Mesodermal cell (in vitro differentiated cells): Measurements from ENCODE around the gene SLC6A3.

Experiments used
- H3K27ac ChIP-seq: 2 replicates; pipeline ENCODE4 v1.7.0; 2013; ENCODE audit warnings: mild to moderate bottlenecking, low read depth, low read length, moderate library complexity; ENCODE audit not compliant: severe bottlenecking
- H3K36me3 ChIP-seq: 2 replicates; pipeline ENCODE4 v1.7.1; 2013; ENCODE audit warnings: mild to moderate bottlenecking, low read length, moderate library complexity; ENCODE audit not compliant: control insufficient read depth, insufficient read depth
- H3K4me1 ChIP-seq: one replicate; pipeline ENCODE4 v1.7.1; 2013; ENCODE audit warnings: mild to moderate bottlenecking, low read length; ENCODE audit not compliant: insufficient read depth, control insufficient read depth, poor library complexity, severe bottlenecking
- H3K4me3 ChIP-seq: 2 replicates; pipeline ENCODE4 v1.7.0; 2013; ENCODE audit warnings: low read length, control low read depth, mild to moderate bottlenecking; ENCODE audit not compliant: insufficient read depth, poor library complexity, severe bottlenecking; ENCODE audit errors: extremely low read depth
- H3K9me3 ChIP-seq: 2 replicates; pipeline ENCODE4 v1.7.1; 2013; ENCODE audit warnings: mild to moderate bottlenecking, low read length, moderate library complexity; ENCODE audit not compliant: control insufficient read depth
- WGBS, 2 experiments: methylation state at CpG; one replicate each; pipeline ENCODE4 v1.1.5; 2013; ENCODE audit warnings: missing lambda C conversion rate in 2 of 2; ENCODE audit not compliant: insufficient coverage in 2 of 2; 5-methylcytosine and 5-hydroxymethylcytosine counted together

SLC6A3 gene

DNA sequence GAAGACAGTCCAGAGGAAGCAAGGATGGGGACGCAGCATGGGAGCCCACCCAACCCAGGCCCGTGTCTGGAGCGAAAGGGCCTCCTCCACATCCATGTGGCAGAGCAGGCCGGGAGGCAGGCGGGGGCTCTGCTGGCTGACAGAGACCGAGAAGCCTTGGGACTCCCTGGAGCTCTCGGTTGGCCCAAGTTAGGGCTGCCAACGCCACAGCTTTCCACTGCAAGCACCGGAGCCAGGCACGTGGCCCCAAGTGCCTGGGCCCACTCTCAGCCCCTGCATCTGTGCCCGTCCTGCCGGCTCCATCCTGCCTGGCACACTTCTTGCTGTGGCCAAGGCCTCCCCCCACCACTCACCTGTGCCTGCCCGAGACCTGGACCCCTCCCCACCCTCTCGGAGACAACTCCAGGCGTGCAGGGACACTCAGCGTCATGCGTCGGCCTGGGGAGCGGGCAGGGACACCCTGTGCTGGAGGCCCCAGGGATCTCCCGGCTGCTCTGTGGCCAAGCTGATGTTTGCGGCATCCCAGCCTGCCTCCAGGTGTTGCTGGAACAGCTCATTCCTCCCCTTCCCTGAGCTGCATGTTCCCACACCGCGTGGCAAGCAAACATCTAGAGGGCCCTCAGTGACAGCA, 31.5 kb downstream of the SLC6A3 start:
- H3K36me3 ChIP-seq: no peaks in the 10 kb centered on the region
- no peaks in the 10 kb centered on the region for H3K9me3 ChIP-seq
- H3K4me1 ChIP-seq: no peaks in the 10 kb centered on the region
- no peak overlapping the region for H3K27ac ChIP-seq
- WGBS, 2 experiments: 81 to 88% methylated on average over 13 to 22 of the region's 23 CpGs
- no peak overlapping the region for H3K4me3 ChIP-seq

- H3K4me3 ChIP-seq: no peak overlapping the region
- H3K27ac ChIP-seq: no peak overlapping the region
- H3K4me1 ChIP-seq: no peaks in the 10 kb centered on the region
- 73% methylated on average over 9 to 12 of the region's 13 CpGs for WGBS, 2 experiments
- no peaks in the 10 kb centered on the region for H3K9me3 ChIP-seq
- no peaks in the 10 kb centered on the region for H3K36me3 ChIP-seq
Measured at GRCh38 chr5:1413211-1413610, 32.0 kb downstream of the SLC6A3 start.

- Histone ChIP-seq H3K27ac (no peak overlapping the region), H3K9me3 (no peaks in the 10 kb centered on the region), H3K4me1 (no peaks in the 10 kb centered on the region), H3K4me3 (no peak overlapping the region), H3K36me3 (no peaks in the 10 kb centered on the region)
- WGBS, 2 experiments: 71 to 73% methylated on average over 5 to 9 of the region's 10 CpGs
Measured at GRCh38 chr5:1412621-1413020, 32.6 kb downstream of the SLC6A3 start.

- Histone ChIP-seq H3K4me1 (no peaks in the 10 kb centered on the region), H3K27ac (no peak overlapping the region), H3K36me3 (no peaks in the 10 kb centered on the region), H3K9me3 (no peaks in the 10 kb centered on the region), H3K4me3 (no peak overlapping the region)
- WGBS, 2 experiments: 80 to 81% methylated on average over 15 to 16 of the region's 16 CpGs
Measured at GRCh38 chr5:1412163-1412562, 33.1 kb downstream of the SLC6A3 start.

DNA sequence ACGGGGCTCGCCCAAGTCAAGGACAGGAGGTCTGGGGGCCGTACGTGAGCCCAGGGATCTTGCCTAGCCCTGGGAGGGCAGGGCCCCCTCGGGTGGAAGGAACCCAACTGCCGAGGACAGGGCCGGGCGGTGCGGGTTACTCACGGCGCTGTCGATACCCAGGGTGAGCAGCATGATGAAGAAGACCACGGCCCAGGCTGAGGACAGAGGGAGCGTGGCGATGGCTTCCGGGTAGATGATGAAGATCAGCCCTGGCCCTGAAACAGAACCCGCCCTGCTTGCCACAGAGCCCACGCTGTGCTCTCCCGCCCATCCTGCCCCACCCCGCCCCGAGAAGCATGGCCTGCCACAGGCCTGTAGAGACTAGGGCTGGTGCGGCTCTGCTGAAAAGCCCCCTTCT, 34.1 kb downstream of the SLC6A3 start:
- Histone ChIP-seq H3K4me3 (no peak overlapping the region), H3K9me3 (no peaks in the 10 kb centered on the region), H3K27ac (no peak overlapping the region), H3K36me3 (no peaks in the 10 kb centered on the region), H3K4me1 (no peaks in the 10 kb centered on the region)
- 88% methylated on average over 19 to 21 of the region's 22 CpGs for WGBS, 2 experiments

DNA sequence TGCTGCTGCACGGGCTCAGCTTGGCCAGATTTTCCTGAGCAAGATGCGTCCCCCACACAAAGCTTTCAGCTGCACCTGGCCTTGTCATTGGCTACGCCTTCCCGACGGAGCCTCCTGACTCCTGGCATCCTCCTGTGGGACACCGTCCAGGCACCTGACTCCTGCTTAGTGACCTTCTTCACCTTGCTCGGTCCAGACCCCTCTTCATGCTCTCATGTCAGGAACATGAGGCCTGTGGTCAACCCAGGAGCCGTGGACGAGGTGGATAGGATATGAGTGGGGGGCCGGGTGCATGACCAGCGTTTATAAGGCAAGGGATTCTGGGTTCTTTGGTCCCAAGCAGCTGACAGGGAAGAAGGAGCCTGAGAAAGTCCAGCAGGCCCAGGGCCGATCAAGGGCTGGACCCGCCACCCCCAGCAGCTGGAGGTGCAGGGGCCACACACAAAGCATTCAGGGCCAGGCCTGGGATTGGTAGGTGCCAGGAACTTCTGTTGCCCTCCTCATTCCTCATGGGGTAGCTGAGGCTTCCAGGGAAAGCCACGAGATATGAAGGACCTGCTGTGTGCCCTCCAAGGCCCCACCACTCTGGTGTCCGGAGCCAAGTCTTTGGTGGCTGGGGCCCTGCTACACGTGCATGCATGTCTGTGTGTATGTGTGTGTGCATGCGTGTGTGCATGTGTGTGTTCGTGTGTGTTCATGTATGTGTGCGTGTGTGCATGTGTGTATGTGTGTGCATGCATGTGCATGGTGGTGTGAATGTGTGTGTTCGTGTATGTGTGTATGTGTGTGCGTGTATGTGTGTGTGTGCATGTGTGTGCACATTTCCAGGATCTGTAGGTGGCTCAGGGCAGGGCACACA, 34.9 kb downstream of the SLC6A3 start:
- no peaks in the 10 kb centered on the region for H3K9me3 ChIP-seq
- 88 to 89% methylated on average over 18 to 20 of the region's 21 CpGs for WGBS, 2 experiments
- H3K4me3 ChIP-seq: no peak overlapping the region
- H3K27ac ChIP-seq: no peak overlapping the region
- H3K4me1 ChIP-seq: no peaks in the 10 kb centered on the region
- no peaks in the 10 kb centered on the region for H3K36me3 ChIP-seq

DNA sequence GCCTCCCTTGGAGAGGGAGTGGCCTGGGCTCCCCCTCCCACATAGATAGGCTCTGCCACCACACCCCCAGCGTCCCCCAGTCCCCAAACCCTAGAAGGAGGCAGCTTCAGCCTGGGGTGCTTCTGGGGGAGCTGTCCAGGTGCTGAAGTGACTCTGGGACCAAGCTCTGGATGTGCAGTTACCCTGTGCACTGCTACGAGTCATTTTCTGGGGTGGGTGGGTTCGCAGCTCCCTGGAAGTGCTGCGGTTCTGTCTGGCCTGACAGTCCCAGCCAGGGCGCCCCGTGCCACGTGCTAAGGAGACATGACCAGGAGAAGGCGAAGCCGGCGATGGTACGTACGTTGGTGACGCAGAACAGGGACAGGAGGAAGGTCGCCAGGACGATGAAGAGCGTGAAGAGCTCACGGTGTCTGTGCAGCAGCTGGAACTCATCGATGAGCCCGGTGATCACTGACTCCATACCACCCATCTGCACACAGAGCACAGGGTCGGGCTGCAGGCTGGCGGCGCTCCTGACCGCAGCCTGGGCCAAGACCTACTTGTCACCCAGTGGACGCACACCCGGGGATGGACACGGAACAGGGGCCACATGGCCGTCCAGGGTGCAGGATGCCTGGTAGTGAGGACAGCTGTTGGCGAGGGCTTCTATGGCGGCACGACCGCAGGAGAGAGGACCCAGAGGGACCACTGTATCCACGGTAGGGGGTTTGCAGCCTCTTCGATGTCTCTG, 35.7 kb downstream of the SLC6A3 start:
- Histone ChIP-seq H3K36me3 (no peaks in the 10 kb centered on the region), H3K4me1 (no peaks in the 10 kb centered on the region), H3K4me3 (no peak overlapping the region), H3K27ac (no peak overlapping the region), H3K9me3 (no peaks in the 10 kb centered on the region)
- 86 to 89% methylated on average over 28 to 29 of the region's 33 CpGs for WGBS, 2 experiments

DNA sequence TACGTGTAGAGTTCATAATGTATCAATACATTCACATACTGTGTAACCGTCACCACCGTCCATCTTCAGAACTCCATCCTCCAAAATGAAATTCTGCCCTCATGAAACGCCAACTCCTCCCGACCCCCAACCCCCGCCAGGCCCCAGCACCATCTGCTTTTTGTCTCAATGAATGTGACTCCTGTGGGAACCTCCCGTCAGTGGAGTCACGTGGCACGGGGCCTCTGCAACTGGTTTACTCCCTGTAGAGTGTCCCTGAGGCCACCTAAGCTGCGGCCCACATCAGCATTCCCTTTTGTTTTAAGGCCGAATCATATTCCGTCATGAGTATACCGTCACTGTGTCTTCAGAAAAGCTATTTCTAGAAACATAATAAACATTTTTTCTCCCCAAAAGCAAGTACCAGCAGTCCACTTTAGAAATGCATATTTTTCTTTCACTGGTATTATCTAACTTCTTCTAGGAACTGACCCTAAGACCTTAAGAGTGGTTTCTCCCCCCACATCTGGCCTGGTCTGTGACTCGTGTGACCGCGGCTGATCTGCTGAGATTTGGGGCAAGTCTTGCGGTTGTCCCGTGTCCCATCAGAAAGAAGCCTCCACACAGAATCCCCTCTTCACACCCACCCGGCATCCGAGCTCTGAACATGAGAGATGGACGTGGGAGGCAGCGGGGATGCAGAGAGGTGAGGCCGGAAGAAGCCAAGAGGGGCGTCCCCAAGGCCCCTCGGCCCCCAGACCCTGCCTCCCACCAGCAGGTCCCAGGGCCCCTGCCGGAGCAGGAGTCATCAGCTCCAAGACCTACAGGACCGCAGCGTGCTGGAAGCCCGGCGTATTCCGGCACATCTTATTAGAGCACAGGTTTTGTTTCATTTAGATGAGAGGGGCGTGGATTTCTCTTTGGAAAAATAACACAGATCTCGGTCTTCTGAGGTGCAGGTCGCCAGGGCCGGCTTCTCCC, 38.3 kb downstream of the SLC6A3 start:
- no peaks in the 10 kb centered on the region for H3K9me3 ChIP-seq
- no peak overlapping the region for H3K27ac ChIP-seq
- WGBS, 2 experiments: 81 to 84% methylated on average over 31 of the region's 35 CpGs
- no peaks in the 10 kb centered on the region for H3K36me3 ChIP-seq
- H3K4me3 ChIP-seq: no peak overlapping the region
- no peaks in the 10 kb centered on the region for H3K4me1 ChIP-seq

DNA sequence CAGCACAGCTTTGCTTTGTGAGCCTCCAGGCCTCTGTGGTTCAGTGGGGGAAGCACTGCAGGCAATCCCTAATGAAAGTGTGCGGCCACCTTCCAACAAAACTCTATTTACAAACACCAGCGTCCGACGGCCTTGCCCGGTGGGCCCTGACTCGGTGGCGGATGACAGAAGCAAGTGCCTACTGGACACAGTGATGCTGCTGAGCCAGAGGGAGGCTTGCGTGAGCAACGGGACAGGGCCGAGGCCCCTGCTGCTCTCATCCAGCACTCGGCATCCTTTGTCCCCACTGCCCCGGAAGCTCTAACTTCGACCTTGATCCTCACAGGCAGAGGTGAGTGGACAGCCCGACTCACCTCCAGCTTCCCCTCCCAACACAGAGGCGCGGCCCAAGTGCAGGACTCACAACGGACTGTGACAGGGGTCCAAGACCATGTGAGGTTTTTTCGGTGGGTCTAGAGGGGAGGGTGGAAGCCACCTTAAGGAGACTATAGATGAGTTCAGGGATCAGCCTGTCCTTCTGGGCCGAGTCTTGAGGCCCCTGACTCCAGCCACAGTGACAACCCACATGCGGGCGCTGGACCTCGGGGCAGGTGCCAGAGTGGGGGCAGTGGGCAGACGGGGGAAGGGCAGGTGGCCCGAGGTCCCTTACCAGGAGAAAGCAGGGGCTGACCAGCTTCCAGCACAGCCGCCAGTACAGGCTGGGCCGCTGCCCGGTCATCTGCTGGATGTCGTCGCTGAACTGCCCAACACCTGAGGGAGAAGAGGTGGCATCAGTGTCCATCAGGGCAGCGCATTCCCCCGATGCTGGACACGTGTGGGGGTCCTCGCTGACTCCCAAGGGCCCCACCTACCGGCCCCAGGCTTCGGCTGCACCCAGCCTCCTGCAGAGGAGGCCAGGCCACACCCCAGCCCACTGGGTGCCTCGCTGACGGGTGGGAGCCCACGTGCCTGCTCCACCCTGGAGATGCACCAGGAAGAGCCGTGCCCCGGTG, 39.4 kb downstream of the SLC6A3 start:
- Histone ChIP-seq H3K9me3 (no peaks in the 10 kb centered on the region), H3K36me3 (no peaks in the 10 kb centered on the region), H3K4me3 (no peak overlapping the region), H3K27ac (no peak overlapping the region), H3K4me1 (no peaks in the 10 kb centered on the region)
- WGBS, 2 experiments: 91% methylated on average over 30 to 34 of the region's 40 CpGs
